Epidermal melanocyte (primary cell): ENCODE data around the gene HES7.
"Not testable (repeated sequence)": the region's sequence is repeated elsewhere in the genome, so short reads cannot be mapped to it uniquely, and the experiment has no call there.

Experiments
- DNase-seq: peaks from one replicate; pipeline ENCODE4 v3.0.0; 2011; ENCODE audit warnings: low spot score; ENCODE audit not compliant: insufficient read length

Gene HES7

GRCh38 chr17:8122924-8123694, 797 bp downstream of the HES7 start:
- DNase-seq = no peak

GRCh38 chr17:8122422-8122923, 1.4 kb downstream of the HES7 start:
- no peak for DNase-seq

GRCh38 chr17:8121681-8122421, 2.1 kb downstream of the HES7 start:
- DNase-seq = no peak

GRCh38 chr17:8121407-8121680, 2.6 kb downstream of the HES7 start:
- no peak for DNase-seq

- DNase-seq = no peak
These were observed 3.1 kb downstream of the HES7 start for GRCh38 chr17:8120520-8121406.

- DNase-seq = no peak
These were observed 4.1 kb downstream of the HES7 start for GRCh38 chr17:8119581-8120519.

- DNase-seq = peak; percentile 82
These were observed 4.9 kb downstream of the HES7 start for GRCh38 chr17:8118769-8119580.

- DNase-seq = no peak
These were observed 5.7 kb downstream of the HES7 start, which contains the start of gene ALOXE3 for GRCh38 chr17:8117980-8118768. ALOXE3 (minus strand) TSS chr17:8118514; CDS start chr17:8117990, 524 bp downstream.

GRCh38 chr17:8117367-8117979, 6.4 kb downstream of the HES7 start:
- no peak for DNase-seq

- DNase-seq = no peak
These were observed 7.1 kb downstream of the HES7 start for GRCh38 chr17:8116776-8117175.

- DNase-seq = no peak
These were observed 13.0 kb downstream of the HES7 start for GRCh38 chr17:8110907-8111306.

GRCh38 chr17:8110456-8110804, 13.5 kb downstream of the HES7 start:
- no peak for DNase-seq

- DNase-seq = no peak
These were observed 14.0 kb downstream of the HES7 start for GRCh38 chr17:8109661-8110455.

GRCh38 chr17:8108972-8109660, 14.8 kb downstream of the HES7 start:
- no peak for DNase-seq

GRCh38 chr17:8106980-8107379, 16.9 kb downstream of the HES7 start:
- DNase-seq = not testable (repeated sequence)

- no peak for DNase-seq
These were observed 17.9 kb downstream of the HES7 start for GRCh38 chr17:8105957-8106398.

- DNase-seq = no peak
These were observed 19.0 kb downstream of the HES7 start for GRCh38 chr17:8104911-8105310.
